ENCODE measurements around the gene INHBA. TPM values are rescaled to one million over a fixed set of nuclear protein-coding genes. Genes with fewer than 3 reads are reported as not detected.
A peak's percentile ranks its signal among the peaks of the same experiment; 100 is the strongest.

Gene INHBA
- total RNA-seq: 1.3 and 5.0 TPM in 2 replicates

- Histone ChIP-seq H3K4me3 (ENCODE audit: low read depth, low read length) (no peak within 1 kb of the TSS), H3K27me3 (ENCODE audit: control insufficient read depth, insufficient read depth, low read length) (no peaks in the 10 kb centered on the region), H3K36me3 (ENCODE audit: control insufficient read depth, insufficient read depth, low read length) (no peaks in the 10 kb centered on the region)
- FAIRE-seq (no peak), DNase-seq (ENCODE audit: low read depth) (peak; percentile 89)
- TF ChIP-seq CTCF (IDR thresholded peaks at IDR 0.05; ENCODE audit: insufficient read depth, low read length, severe bottlenecking): no peak
Measured at GRCh38 chr7:41702635-41703371, at the start of gene INHBA. Gene INHBA, minus strand, starts transcription at chr7:41703090. Its CDS starts 2,716 bp downstream, at chr7:41700374.

GRCh38 chr7:41752615-41753014 lies 49.7 kb upstream of the INHBA start:
- no peak for FAIRE-seq
- no peak for TF ChIP-seq CTCF (IDR thresholded peaks at IDR 0.05; ENCODE audit: insufficient read depth, low read length, severe bottlenecking)
- H3K4me3 ChIP-seq (ENCODE audit: low read depth, low read length): no peak overlapping the region
- H3K36me3 ChIP-seq (ENCODE audit: control insufficient read depth, insufficient read depth, low read length): no peaks in the 10 kb centered on the region
- H3K27me3 ChIP-seq (ENCODE audit: control insufficient read depth, insufficient read depth, low read length): no peaks in the 10 kb centered on the region
- no peak for DNase-seq (ENCODE audit: low read depth)

GRCh38 chr7:41750661-41751540 lies 48.0 kb upstream of the INHBA start:
- peak; percentile 36 for DNase-seq (ENCODE audit: low read depth)
- FAIRE-seq: no peak
- no peaks in the 10 kb centered on the region for H3K36me3 ChIP-seq (ENCODE audit: control insufficient read depth, insufficient read depth, low read length)
- no peak for TF ChIP-seq CTCF (IDR thresholded peaks at IDR 0.05; ENCODE audit: insufficient read depth, low read length, severe bottlenecking)
- no peak overlapping the region for H3K4me3 ChIP-seq (ENCODE audit: low read depth, low read length)
- no peaks in the 10 kb centered on the region for H3K27me3 ChIP-seq (ENCODE audit: control insufficient read depth, insufficient read depth, low read length)

- DNase-seq (ENCODE audit: low read depth) (no peak), FAIRE-seq (no peak)
- H3K4me3 ChIP-seq (ENCODE audit: low read depth, low read length): no peak overlapping the region
- no peaks in the 10 kb centered on the region for H3K27me3 ChIP-seq (ENCODE audit: control insufficient read depth, insufficient read depth, low read length)
- no peak for TF ChIP-seq CTCF (IDR thresholded peaks at IDR 0.05; ENCODE audit: insufficient read depth, low read length, severe bottlenecking)
- H3K36me3 ChIP-seq (ENCODE audit: control insufficient read depth, insufficient read depth, low read length): no peaks in the 10 kb centered on the region
Measured at GRCh38 chr7:41747961-41748360, 45.1 kb upstream of the INHBA start.

- Histone ChIP-seq H3K4me3 (ENCODE audit: low read depth, low read length) (no peak overlapping the region), H3K27me3 (ENCODE audit: control insufficient read depth, insufficient read depth, low read length) (no peaks in the 10 kb centered on the region), H3K36me3 (ENCODE audit: control insufficient read depth, insufficient read depth, low read length) (no peaks in the 10 kb centered on the region)
- no peak for DNase-seq (ENCODE audit: low read depth)
- no peak for FAIRE-seq
- TF ChIP-seq CTCF (IDR thresholded peaks at IDR 0.05; ENCODE audit: insufficient read depth, low read length, severe bottlenecking): no peak
Measured at GRCh38 chr7:41745451-41745850, 42.6 kb upstream of the INHBA start.

Measured in bronchial epithelial cell (primary cell).